Renal pelvis (tissue), 4 donors: ENCODE measurements around the gene BCL2L2. TPM values are rescaled to one million over a fixed set of nuclear protein-coding genes. Genes with fewer than 3 reads are reported as not detected.
"Not testable (repeated sequence)": the region's sequence is repeated elsewhere in the genome, so short reads cannot be mapped to it uniquely, and the experiment has no call there.

ENCODE experiments used
- DNase-seq: peaks from one replicate; pipeline ENCODE4 v3.0.0-alpha.2; 2013
- polyA plus RNA-seq, 3 donors: library from polyadenylated mRNA; unstranded; fragments of 120-200 nt; gene quantifications; one replicate each; pipeline ENCODE4 v1.2.1, GENCODE V29; 2013; ENCODE audit not compliant: insufficient read length in 3 of 3

BCL2L2 gene
- polyA plus RNA-seq, 3 donors, result 38.2 to 54.4 (median 47.7) TPM

DNA sequence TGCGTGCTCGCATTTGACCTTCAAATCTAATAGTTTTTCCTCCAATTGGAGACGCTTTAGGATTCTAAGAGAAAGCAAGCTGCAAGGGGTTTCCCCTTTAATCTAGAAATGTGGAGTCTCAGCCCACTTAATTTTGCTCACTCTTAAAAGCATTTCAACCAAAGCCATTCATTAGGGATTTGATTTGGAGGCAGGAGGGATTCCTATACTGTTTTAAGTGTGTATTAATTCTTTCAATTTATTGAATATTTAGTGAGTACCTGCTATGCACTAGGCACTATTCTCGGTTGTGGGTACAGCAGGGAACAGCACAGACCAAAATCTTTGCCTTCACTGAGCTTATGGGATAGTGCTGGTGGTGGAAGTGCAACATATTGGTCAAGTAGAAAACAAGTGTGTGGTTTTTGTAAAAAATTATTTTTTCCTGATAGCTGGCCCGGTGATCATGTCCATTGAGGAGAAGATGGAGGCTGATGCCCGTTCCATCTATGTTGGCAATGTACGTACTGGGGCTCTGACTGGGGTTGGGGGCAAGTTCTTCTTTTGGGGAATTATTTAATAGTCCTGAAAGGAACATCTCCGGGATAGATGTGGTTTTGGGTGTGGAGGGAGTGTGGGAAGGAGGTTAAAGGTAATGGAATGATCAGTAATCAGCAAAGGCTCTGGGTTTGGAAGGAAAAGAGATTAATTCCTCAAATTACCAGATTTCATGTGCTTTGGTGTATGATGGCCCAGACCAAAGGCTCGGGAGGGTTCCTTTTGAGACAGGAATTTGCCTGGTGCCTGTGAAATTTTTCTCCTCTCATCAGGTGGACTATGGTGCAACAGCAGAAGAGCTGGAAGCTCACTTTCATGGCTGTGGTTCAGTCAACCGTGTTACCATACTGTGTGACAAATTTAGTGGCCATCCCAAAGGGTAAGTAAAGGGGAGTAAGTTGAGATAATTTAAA is 16.2 kb downstream of the BCL2L2 start:
- DNase-seq, result no peak

GRCh38 chr14:23323838-23324454 is 17.3 kb downstream of the BCL2L2 start:
- no peak for DNase-seq

DNA sequence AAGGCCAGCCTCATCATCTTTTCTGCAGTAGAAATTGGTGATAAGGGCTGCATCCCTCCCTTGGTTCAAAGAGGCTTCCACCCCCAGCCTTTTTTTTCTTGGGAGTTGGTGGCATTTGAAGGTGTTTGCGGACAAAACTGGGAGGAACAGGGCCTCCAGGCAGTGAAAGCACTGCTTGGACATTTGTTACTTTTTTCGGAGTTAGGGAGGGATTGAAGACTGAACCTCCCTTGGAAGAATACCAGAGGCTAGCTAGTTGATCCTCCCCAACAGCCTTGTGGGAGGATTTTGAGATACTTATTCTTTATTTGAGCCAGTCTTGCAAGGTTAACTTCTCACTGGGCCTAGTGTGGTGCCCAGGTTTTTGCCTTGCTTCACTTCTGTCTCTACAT is 17.8 kb downstream of the BCL2L2 start:
- DNase-seq, result no peak

DNA sequence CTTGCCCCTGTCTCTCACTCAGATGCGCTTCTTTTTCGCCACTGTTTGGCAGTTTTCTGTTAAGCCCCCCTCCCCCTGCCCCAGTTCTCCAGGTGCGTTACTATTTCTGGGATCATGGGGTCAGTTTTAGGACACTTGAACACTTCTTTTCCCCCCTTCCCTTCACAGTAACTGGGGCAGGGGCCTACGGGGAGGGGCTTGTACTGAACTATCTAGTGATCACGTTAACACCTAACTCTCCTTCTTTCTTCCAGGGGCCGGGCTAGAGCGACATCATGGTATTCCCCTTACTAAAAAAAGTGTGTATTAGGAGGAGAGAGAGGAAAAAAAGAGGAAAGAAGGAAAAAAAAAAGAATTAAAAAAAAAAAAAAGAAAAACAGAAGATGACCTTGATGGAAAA is 18.4 kb downstream of the BCL2L2 start:
- DNase-seq, result no peak

GRCh38 chr14:23325746-23326145 is 19.1 kb downstream of the BCL2L2 start:
- DNase-seq, result not testable (repeated sequence)

DNA sequence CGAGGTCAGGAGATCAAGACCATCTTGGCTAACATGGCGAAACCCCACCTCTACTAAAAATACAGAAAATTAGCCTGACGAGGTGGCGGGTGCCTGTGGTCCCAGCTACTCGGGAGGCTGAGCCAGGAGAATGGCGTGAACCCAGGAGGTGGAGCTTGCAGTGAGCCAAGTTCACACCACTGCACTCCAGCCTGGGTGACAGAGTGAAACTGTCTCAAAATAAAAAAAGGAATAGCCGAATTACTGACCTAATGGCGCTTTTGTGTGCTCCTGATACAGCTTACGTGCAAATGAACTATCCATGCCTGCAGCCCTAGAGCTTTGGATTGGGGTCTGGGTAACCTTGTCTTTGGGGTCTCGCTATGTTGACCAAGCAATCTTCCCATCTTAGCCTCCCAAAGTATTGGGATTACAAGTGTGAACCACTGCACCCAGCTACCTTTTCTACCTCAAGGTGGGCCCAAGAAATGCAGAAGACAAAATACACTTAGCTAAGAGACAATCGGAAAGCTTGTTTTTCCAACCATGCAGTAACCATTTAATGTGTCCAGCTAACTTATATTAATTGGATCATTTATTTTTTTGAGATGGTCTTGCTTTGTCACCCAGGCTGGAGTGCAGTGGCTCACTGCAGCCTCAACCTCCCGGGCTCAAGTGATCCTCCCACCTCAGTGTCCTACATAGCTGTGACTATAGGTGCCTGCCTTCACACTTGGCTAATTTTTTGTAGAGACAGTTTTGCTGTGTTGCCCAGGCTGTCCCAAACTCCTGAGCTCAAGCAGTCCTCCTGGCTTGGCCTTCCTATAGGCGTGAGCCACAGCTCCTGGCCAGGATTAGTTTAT is 20.1 kb downstream of the BCL2L2 start:
- DNase-seq, result no peak

GRCh38 chr14:23327947-23328744 is 21.5 kb downstream of the BCL2L2 start:
- DNase-seq, result peak; percentile 71

DNA sequence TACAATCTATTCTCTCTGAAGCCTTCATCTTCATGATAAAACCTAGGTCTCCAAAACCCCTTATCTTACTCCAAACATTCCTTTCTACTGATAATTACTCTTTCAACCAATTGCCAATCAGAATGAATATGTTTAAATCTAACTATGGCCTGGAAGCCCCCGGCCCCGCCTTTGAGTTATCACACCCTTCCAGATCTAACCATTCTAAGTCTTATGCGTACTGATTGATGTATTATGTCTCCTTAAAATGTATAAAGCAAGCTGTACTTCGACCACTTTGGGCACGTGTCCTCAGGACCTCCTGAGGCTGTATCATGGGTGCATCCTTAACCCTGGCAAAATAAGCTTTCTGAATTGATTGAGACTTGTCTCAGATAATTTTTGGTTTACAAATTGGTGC is 29.0 kb downstream of the BCL2L2 start:
- no peak for DNase-seq

DNA sequence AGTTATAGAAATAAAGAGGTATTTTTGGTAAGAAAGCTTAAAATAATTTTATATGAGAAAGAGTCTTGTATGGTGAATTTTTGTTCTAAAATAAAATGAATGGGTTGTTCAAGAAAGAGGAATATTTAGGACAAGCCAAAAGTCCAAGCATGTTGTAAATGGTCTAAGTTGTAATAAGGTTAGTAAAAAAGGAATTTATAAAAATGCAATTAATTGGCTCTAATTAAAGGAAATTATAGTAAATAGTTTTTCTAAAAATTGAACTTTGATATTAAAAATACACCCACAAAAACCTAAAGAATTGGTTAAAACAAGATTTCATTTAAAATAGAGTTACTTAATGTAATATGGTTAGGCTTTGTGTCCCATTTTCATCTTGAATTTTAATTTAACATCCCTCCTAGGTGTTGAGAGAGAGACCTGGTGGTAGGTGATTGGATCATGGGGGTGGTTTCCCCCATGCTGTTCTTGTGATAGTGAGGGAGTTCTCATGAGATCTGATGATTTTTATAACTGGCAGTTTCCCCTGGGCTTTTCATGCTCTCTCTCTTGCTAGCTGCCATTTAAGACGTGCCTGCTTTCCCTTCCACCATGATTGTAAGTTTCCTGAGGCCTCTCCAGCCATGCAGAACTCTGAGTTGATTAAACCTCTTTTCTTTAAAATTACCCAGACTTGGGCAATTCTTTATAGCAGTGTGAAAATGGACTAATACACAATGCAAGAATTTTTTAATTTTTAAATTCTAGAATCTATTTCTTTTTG is 33.1 kb downstream of the BCL2L2 start:
- no peak for DNase-seq

GRCh38 chr14:23344481-23344880 is 37.8 kb downstream of the BCL2L2 start:
- no peak for DNase-seq

- DNase-seq, result no peak
Measured at GRCh38 chr14:23345987-23346692, 39.5 kb downstream of the BCL2L2 start.

- DNase-seq, result no peak
Measured at GRCh38 chr14:23346693-23347405, 40.2 kb downstream of the BCL2L2 start.

DNA sequence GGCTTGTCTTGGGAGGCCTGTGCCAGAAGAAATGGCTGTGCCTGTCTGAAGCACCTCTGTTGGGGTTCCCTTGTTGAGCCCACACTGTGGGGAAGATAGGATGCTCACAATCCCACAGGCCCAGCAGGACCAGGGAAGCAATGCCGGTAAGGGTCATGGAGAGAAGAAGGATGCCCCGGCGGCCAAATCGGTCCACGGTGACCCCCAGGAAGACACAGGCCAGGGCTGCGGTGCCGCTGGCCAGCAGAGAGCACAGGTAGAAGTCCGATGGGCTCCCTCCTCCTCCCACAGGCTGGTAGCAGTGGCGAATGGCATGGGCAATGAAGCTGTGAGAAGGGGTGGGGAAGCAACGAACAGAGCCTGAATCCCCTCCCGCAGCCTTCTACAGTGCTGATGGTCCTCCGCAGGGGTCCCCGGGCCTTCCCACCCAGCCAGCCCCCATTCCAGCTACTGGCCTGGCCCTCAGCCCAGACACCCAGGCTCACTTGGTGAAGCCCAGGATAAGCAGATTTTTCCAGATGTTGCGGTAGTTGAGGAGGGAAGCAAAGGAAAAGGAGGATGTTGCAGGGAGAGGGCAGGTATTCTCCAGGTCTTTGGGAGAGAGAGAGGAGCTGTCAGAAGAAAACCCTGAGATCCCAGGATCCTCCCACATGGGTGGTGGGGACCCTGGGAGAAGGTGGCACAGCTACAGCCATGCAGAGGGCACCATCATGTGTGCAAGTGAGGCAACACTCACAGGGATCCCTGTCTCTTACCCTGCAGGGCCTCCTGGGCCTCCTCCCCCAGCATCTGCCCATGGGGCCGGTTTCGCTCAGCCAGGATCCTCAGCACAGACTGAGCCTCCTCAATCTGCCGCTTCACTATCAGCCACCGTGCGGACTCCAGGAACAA is 41.0 kb downstream of the BCL2L2 start:
- DNase-seq, result no peak

GRCh38 chr14:23348297-23348655 is 41.6 kb downstream of the BCL2L2 start:
- no peak for DNase-seq

GRCh38 chr14:23349156-23349845 is 42.7 kb downstream of the BCL2L2 start:
- DNase-seq, result no peak

DNA sequence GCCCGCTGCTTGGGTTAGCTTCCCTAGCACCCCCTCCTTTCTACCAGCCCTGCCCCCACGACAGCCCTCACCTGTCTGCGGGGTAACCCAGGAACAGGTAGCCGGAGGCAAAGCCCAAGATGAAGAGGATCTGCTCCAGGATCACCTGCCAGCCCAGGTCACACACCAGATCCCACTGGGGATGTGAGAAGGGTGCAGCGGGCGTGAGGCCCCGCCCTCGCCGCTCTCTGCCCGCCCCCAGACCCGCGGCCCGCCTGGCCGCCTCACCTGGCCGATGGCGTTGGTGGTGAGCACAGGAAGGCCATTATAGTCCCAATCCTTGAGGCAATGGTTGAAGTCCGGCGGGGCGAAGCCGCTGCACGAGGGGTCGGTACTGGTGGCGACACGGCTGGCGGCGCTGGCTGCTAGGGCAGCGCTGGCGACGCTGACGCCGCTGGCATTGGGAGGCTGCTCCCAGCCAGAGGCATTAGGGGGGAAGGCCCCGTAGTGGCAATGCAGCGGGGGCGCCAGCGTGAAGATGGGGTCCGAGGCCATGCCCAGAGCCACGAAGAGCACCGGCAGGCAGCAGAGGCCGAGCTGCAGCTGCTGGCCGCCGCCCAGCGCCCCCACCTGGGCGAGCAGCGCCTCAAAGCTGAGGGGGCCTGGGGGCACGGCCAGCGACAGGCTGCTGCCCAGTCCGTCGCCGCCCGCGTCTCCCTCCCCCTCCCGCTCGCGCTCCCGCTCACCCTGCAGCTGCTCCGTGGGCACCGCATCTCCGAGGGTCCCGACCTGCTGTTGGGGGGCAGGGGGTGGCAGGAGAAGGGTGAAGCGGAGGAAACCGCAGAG is 45.3 kb downstream of the BCL2L2 start:
- peak; percentile 24 for DNase-seq
